ENCODE data around the gene KMT2B. TPM values are rescaled to one million over a fixed set of nuclear protein-coding genes. Genes with fewer than 3 reads are reported as not detected.
A peak's percentile ranks its signal among the peaks of the same experiment; 100 is the strongest.

The KMT2B gene
- total RNA-seq, result 40.8 TPM
- 14.8 TPM for polyA plus RNA-seq (ENCODE audit: insufficient read depth, low read depth, low replicate concordance)
- long read RNA-seq, donor 1, transcript KMT2B-202 (6 exons, 2,864 nt), result major isoform, 5 of 7 reads
- long read RNA-seq, donor 1, partial matches to known transcripts, result 0 of 7 reads
- long read RNA-seq, donor 1, other reads (novel, unspliced or antisense), result 0 of 7 reads
- long read RNA-seq, donor 2, partial matches to known transcripts, result 20 of 21 reads
- long read RNA-seq, donor 2, other reads (novel, unspliced or antisense), result 0 of 21 reads
- long read RNA-seq, donor 3, partial matches to known transcripts, result 13 of 15 reads
- long read RNA-seq, donor 3, other reads (novel, unspliced or antisense), result 0 of 15 reads
- long read RNA-seq, donor 4, partial matches to known transcripts, result 11 of 13 reads
- long read RNA-seq, donor 4, other reads (novel, unspliced or antisense), result 0 of 13 reads
- long read RNA-seq, donor 5, result 0 reads
- long read RNA-seq, donor 6, partial matches to known transcripts, result 0 of 2 reads
- long read RNA-seq, donor 6, other reads (novel, unspliced or antisense), result 0 of 2 reads
- long read RNA-seq, donor 7, partial matches to known transcripts, result 15 of 17 reads
- long read RNA-seq, donor 7, other reads (novel, unspliced or antisense), result 0 of 17 reads
- long read RNA-seq, donor 8, partial matches to known transcripts, result 11 of 12 reads
- long read RNA-seq, donor 8, other reads (novel, unspliced or antisense), result 0 of 12 reads
- long read RNA-seq, donor 9, partial matches to known transcripts, result 0 of 1 reads
- long read RNA-seq, donor 9, other reads (novel, unspliced or antisense), result 0 of 1 reads
- long read RNA-seq, donor 10, partial matches to known transcripts, result 10 of 11 reads
- long read RNA-seq, donor 10, other reads (novel, unspliced or antisense), result 0 of 11 reads

GRCh38 chr19:35717665-35718344, at the start of gene KMT2B:
Gene KMT2B, plus strand, starts transcription at chr19:35718003. Its CDS starts 16 bp downstream, at chr19:35718019.
- peak in 4 of 5 donors; percentile 97 to 98 (median 98) for DNase-seq

DNA sequence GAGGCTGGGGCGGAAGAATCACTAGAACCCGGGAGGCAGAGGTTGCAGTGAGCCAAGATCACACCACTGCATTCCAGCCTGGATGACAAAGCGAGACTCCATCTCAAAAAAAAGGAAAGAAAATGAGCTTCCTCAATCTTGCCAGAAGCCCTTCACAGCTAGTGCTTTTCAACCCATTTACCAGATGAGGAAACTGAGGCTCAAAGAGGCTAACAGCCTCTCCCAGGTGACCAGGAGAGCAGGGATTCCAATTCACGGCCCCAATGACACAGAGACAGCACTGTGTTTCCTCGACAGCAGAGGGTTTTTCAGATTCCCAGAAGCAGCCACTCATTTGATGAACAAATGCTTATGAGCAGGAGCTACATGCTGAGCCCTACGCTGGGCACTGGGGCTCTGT, 48.2 kb upstream of the KMT2B start:
- no peaks in the 10 kb centered on the region for H3K36me3 ChIP-seq (ENCODE audit: control insufficient read depth in 2 of 3, insufficient read depth in 3 of 3, low read length in 3 of 3)
- intact Hi-C loops (cut with DNase I), result no loop called here
- H3K27me3 ChIP-seq (ENCODE audit: control insufficient read depth, insufficient read depth, low read length), result peaks cover 3% of the 10 kb centered on the region
- no peaks in the 10 kb centered on the region for H3K4me1 ChIP-seq (ENCODE audit: control insufficient read depth in 2 of 3, insufficient read depth in 2 of 3, low read depth in 1 of 3, low read length in 3 of 3)
- DNase-seq (no peak), FAIRE-seq (no peak)
- no peaks in the 10 kb centered on the region for H3K9me3 ChIP-seq (ENCODE audit: control insufficient read depth in 2 of 3, insufficient read depth in 1 of 3, low read length in 3 of 3)
- H3K9ac ChIP-seq (ENCODE audit: low read length in 3 of 3), result no peak overlapping the region
- H3K4me3 ChIP-seq (ENCODE audit: low read length in 3 of 3), result no peak overlapping the region
- no peak for TF ChIP-seq CTCF (IDR thresholded peaks at IDR 0.05; ENCODE audit: borderline replicate concordance, extremely low read depth, insufficient read depth)
- H3K27ac ChIP-seq (ENCODE audit: low read depth in 2 of 2, low read length in 2 of 2), result no peak overlapping the region

More at GRCh38 chr19:35717665-35718344, at the start of gene KMT2B:
- Histone ChIP-seq H3K27me3 (ENCODE audit: control insufficient read depth, insufficient read depth, low read length) (no peaks in the 10 kb centered on the region), H3K4me1 (ENCODE audit: control insufficient read depth in 2 of 3, insufficient read depth in 2 of 3, low read depth in 1 of 3, low read length in 3 of 3) (peaks cover 0 to 15% (median 0%) of the 10 kb centered on the region in 3 donors), H3K27ac (ENCODE audit: low read depth in 2 of 2, low read length in 2 of 2) (peak within 1 kb of the TSS; percentile 79 to 84), H3K9me3 (ENCODE audit: control insufficient read depth in 2 of 3, insufficient read depth in 1 of 3, low read length in 3 of 3) (no peaks in the 10 kb centered on the region), H3K36me3 (ENCODE audit: control insufficient read depth in 2 of 3, insufficient read depth in 3 of 3, low read length in 3 of 3) (peaks cover 0 to 18% (median 9%) of the 10 kb centered on the region in 3 donors), H3K4me3 (ENCODE audit: low read length in 3 of 3) (peak within 1 kb of the TSS; percentile 72 to 87 (median 81)), H3K9ac (ENCODE audit: low read length in 3 of 3) (peak within 1 kb of the TSS; percentile 38 to 85 (median 68))
- no peak for FAIRE-seq
- peak; percentile 8 for TF ChIP-seq CTCF (IDR thresholded peaks at IDR 0.05; ENCODE audit: borderline replicate concordance, extremely low read depth, insufficient read depth)
- intact Hi-C loops (cut with DNase I), result no loop called here

DNA sequence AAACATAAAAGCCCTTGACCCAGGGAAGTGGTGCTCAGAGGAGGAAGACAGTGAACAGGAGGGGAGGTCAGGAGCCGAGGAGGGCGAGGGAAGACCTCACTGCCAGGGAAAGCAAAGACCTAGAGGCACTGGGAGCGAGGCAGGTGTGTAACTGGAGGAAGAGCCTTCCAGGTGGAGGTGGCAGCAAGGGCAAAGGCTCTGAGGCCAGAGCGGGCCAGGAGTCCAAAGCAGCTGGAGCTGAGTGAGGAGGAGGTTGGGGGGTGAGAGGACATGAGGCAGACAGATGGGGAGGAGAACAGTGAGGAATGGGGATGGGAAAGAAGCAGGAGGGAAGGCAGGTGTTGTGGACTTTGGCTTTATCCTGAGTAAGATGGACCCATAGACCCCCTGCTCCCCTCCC, 47.8 kb upstream of the KMT2B start:
- no peak overlapping the region for H3K27ac ChIP-seq (ENCODE audit: low read depth in 2 of 2, low read length in 2 of 2)
- FAIRE-seq (no peak), DNase-seq (no peak)
- no peak overlapping the region for H3K9ac ChIP-seq (ENCODE audit: low read length in 3 of 3)
- peaks cover 3% of the 10 kb centered on the region for H3K27me3 ChIP-seq (ENCODE audit: control insufficient read depth, insufficient read depth, low read length)
- no peaks in the 10 kb centered on the region for H3K9me3 ChIP-seq (ENCODE audit: control insufficient read depth in 2 of 3, insufficient read depth in 1 of 3, low read length in 3 of 3)
- no peaks in the 10 kb centered on the region for H3K4me1 ChIP-seq (ENCODE audit: control insufficient read depth in 2 of 3, insufficient read depth in 2 of 3, low read depth in 1 of 3, low read length in 3 of 3)
- TF ChIP-seq CTCF (IDR thresholded peaks at IDR 0.05; ENCODE audit: borderline replicate concordance, extremely low read depth, insufficient read depth), result no peak
- intact Hi-C loops (cut with DNase I), result no loop called here
- H3K36me3 ChIP-seq (ENCODE audit: control insufficient read depth in 2 of 3, insufficient read depth in 3 of 3, low read length in 3 of 3), result no peaks in the 10 kb centered on the region
- no peak overlapping the region for H3K4me3 ChIP-seq (ENCODE audit: low read length in 3 of 3)
